K562 (cell line): ENCODE results near the gene DNM1. TPM values are rescaled to one million over a fixed set of nuclear protein-coding genes. Genes with fewer than 3 reads are reported as not detected.

Experiments
- ATF1 ChIP-seq, 2 experiments: fragments of 450-650 bp in 1 of 2; IDR thresholded peaks; 2 replicates each; pipeline ENCODE4 v1.6.1; 2016; ENCODE audit warnings: missing compliant biosample characterization in 1 of 2, missing genetic modification characterization in 1 of 2
- ATF2 ChIP-seq: sonication (generic); formaldehyde crosslinking; IDR thresholded peaks from 2 replicates; pipeline ENCODE4 v1.8.1; 2022; ENCODE audit warnings: missing genetic modification reagents
- CBX1 ChIP-seq: sonication (generic); IDR thresholded peaks from 2 replicates; pipeline ENCODE4 v1.6.1; 2016; ENCODE audit warnings: antibody characterized with exemption, low read depth, mild to moderate bottlenecking
- ELF4 ChIP-seq: fragments of 450-650 bp; formaldehyde crosslinking; IDR thresholded peaks from 2 replicates; pipeline ENCODE4 v1.4.0; 2022; ENCODE audit warnings: missing genetic modification characterization
- ETV6 ChIP-seq, 3 experiments: fragments of 150-350 bp in 1 of 3; sonication (generic) in 1 of 3; formaldehyde crosslinking in 1 of 3; IDR thresholded peaks; 2 replicates each; pipeline versions ENCODE4 v1.6.1 to v1.8.0; 2014 to 2022; ENCODE audit warnings: borderline replicate concordance in 2 of 3, low read depth in 2 of 3, antibody characterized with exemption in 1 of 3, low read length in 1 of 3, mild to moderate bottlenecking in 1 of 3, missing genetic modification reagents in 1 of 3
- HDAC1 ChIP-seq, 2 experiments: fragments of 450-650 bp; IDR thresholded peaks; 2 replicates each; pipeline ENCODE4 v1.6.1; 2016 to 2017; ENCODE audit warnings: inconsistent platforms in 1 of 2, mild to moderate bottlenecking in 1 of 2, moderate library complexity in 1 of 2
- HMGXB4 ChIP-seq: sonication (generic); formaldehyde crosslinking; IDR thresholded peaks from 2 replicates; pipeline ENCODE4 v1.8.1; 2023; ENCODE audit warnings: mild to moderate bottlenecking, missing genetic modification reagents
- MTA1 ChIP-seq: fragments of 450-650 bp; IDR thresholded peaks from 2 replicates; pipeline ENCODE4 v1.6.1; 2017; ENCODE audit warnings: borderline replicate concordance
- MXD1 ChIP-seq: fragments of 250-450 bp; sonication (Bioruptor Pico); IDR thresholded peaks from 2 replicates; pipeline ENCODE4 v1.8.0; 2021; ENCODE audit warnings: borderline replicate concordance, mild to moderate bottlenecking, moderate library complexity; ENCODE audit not compliant: poor library complexity, severe bottlenecking
- RFX7 ChIP-seq: fragments of 250-450 bp; sonication (Bioruptor Pico); IDR thresholded peaks from 2 replicates; pipeline ENCODE4 v1.5.1; 2021; ENCODE audit warnings: mild to moderate bottlenecking
- SMC3 ChIP-seq: conservative IDR thresholded peaks from 2 replicates; pipeline ENCODE4 v1.6.1; 2011; ENCODE audit warnings: low read depth, low read length, improper control_type of control experiment; ENCODE audit not compliant: insufficient read depth
- TEAD2 ChIP-seq: fragments of 450-650 bp; IDR thresholded peaks from 2 replicates; pipeline ENCODE4 v1.6.1; 2016; ENCODE audit warnings: missing genetic modification characterization, control low read depth, missing compliant biosample characterization
- WHSC1 ChIP-seq: IDR thresholded peaks from one replicate; pipeline ENCODE4 v1.6.1; 2012; ENCODE audit warnings: low read length, control low read depth, inconsistent platforms
- ZBTB8A ChIP-seq: fragments of 450-650 bp; IDR thresholded peaks from 2 replicates; pipeline ENCODE4 v1.6.1; 2018; ENCODE audit warnings: mild to moderate bottlenecking, moderate library complexity; ENCODE audit not compliant: partially characterized antibody
- ZC3H11A ChIP-seq: IDR thresholded peaks from 2 replicates; pipeline ENCODE4 v1.6.1; 2012; ENCODE audit warnings: low read depth, low read length, improper control_type of control experiment
- ZFP1 ChIP-seq: fragments of 450-650 bp; formaldehyde crosslinking; IDR thresholded peaks from 2 replicates; pipeline ENCODE4 v1.4.0; 2020; ENCODE audit warnings: mild to moderate bottlenecking, mixed read lengths
- ZNF583 ChIP-seq: fragments of 250-450 bp; sonication (Bioruptor Pico); IDR thresholded peaks from 2 replicates; pipeline ENCODE4 v1.4.0; 2020
- ZNF586 ChIP-seq: fragments of 450-650 bp; formaldehyde crosslinking; conservative IDR thresholded peaks from 2 replicates; pipeline ENCODE4 v1.4.0; 2020; ENCODE audit warnings: mild to moderate bottlenecking, moderate library complexity
- ZNF696 ChIP-seq: fragments of 250-450 bp; sonication (Bioruptor Pico); conservative IDR thresholded peaks from 2 replicates; pipeline ENCODE4 v1.4.0; 2020; ENCODE audit warnings: mild to moderate bottlenecking, moderate library complexity
- ZNF717 ChIP-seq: fragments of 250-450 bp; sonication (Bioruptor Pico); IDR thresholded peaks from 2 replicates; pipeline ENCODE4 v1.5.0; 2021
- ZNF766 ChIP-seq: fragments of 200-800 bp; sonication (Bioruptor generic); conservative IDR thresholded peaks from 2 replicates; pipeline ENCODE4 v1.6.1; 2016; ENCODE audit warnings: missing genetic modification characterization, missing compliant biosample characterization
- ZSCAN32 ChIP-seq: fragments of 450-650 bp; formaldehyde crosslinking; IDR thresholded peaks from 2 replicates; pipeline ENCODE4 v1.4.0; 2020; ENCODE audit warnings: mild to moderate bottlenecking, moderate library complexity
- polyA plus RNA-seq, 8 experiments: library from polyadenylated mRNA; depleted of rRNA in 4 of 8; stranded (reverse) in 5 of 8; unstranded in 3 of 8; fragments of >200 nt; fragmentation: Nextera tagmentation in 2 of 8; fragmentation: Illumina TruSeq in 1 of 8; extraction: Ambion mirVana in 2 of 8; extraction: Trizol in 1 of 8; gene quantifications; 2 replicates each; pipeline versions ENCODE4 v1.2.1 to v1.2.3, GENCODE V29; 2011 to 2014; ENCODE audit warnings: inconsistent platforms in 1 of 8, missing spikeins in 1 of 8
- total RNA-seq, 7 experiments: library from RNA; depleted of rRNA in 6 of 7; stranded (reverse); fragments of >200 nt in 6 of 7; fragmentation: Illumina TruSeq in 2 of 7; extraction: Trizol in 2 of 7; gene quantifications; 2 replicates each; pipeline versions ENCODE4 v1.2.1 to v1.2.3, GENCODE V29; 2011 to 2021; ENCODE audit warnings: low replicate concordance in 1 of 7

DNM1 gene
- total and polyA plus RNA-seq, 9 of the 15 experiments (the other 6 are each of a cell fraction or from before 2014, with no cell fraction given): 0.39 to 23.1 (median 9.1) TPM

- peak in 1 of 2 experiments; percentile 32; a peak in 1 of 4 replicates for TF ChIP-seq HDAC1 (IDR thresholded peaks at IDR 0.05)
- TF ChIP-seq ZSCAN32: 0 out of 2 replicates have a peak, but pooled peaks have one; percentile 11
- peak in 1 of 2 experiments; percentile 61; a peak in 1 of 4 replicates for TF ChIP-seq ETV6 (IDR thresholded peaks at IDR 0.05; ENCODE audit: borderline replicate concordance in 1 of 2, low read depth in 2 of 2, low read length in 1 of 2)
- no peak for TF ChIP-seq ETV6 (CRISPR knock-in tag; IDR thresholded peaks at IDR 0.05; ENCODE audit: borderline replicate concordance)
- TF ChIP-seq ZNF586 (CRISPR knock-in tag): peak; percentile 39; the same call in 1 of the 2 replicates
- peak; percentile 6; the same call in 1 of the 2 replicates for TF ChIP-seq ZFP1 (CRISPR knock-in tag)
- TF ChIP-seq ATF2 (CRISPR knock-in tag): no peak
- TF ChIP-seq WHSC1: peak; percentile 93
- TF ChIP-seq ZBTB8A: no peak
- TF ChIP-seq HMGXB4 (CRISPR knock-in tag): peak; percentile 70; the same call in 1 of the 2 replicates
- peak; percentile 59; the same call in 1 of the 2 replicates for TF ChIP-seq ELF4 (CRISPR knock-in tag)
- TF ChIP-seq CBX1: no peak
- peak; percentile 17; the same call in 1 of the 2 replicates for TF ChIP-seq ZNF583
- TF ChIP-seq MTA1: peak; percentile 60; the same call in 1 of the 2 replicates
- TF ChIP-seq TEAD2 (tag): no peak
- 0 out of 2 replicates have a peak, but pooled peaks have one; percentile 51 for TF ChIP-seq RFX7 (CRISPR knock-in tag)
- TF ChIP-seq ZC3H11A: peak; percentile 90; the same call in 1 of the 2 replicates
- TF ChIP-seq ZNF696: peak; percentile 64; the same call in 1 of the 2 replicates
- no peak for TF ChIP-seq MXD1
- no peak for TF ChIP-seq ZNF766 (CRISPR knock-in tag)
- peak; percentile 82 for TF ChIP-seq SMC3
- no peak for TF ChIP-seq ZNF717 (CRISPR knock-in tag)
- TF ChIP-seq ATF1 (CRISPR knock-in tag; IDR thresholded peaks at IDR 0.05): no peak
- TF ChIP-seq ATF1 (tag; IDR thresholded peaks at IDR 0.05): no peak
These were observed 51.9 kb downstream of the DNM1 start (continued) for GRCh38 chr9:128254855-128255759.
